Panc1 (cell line): ENCODE data around the gene GPC3. TPM values are rescaled to one million over a fixed set of nuclear protein-coding genes. Genes with fewer than 3 reads are reported as not detected.

Source experiments
- ATAC-seq: fragments of 200-7000 bp; cut with Tn5 transposase; 2 replicates; pipeline ENCODE4 v1.9.1; 2020; ENCODE audit warnings: mild to moderate bottlenecking, moderate library complexity
- BruUV-seq: library from RNA; stranded (reverse); fragments of 400-500 nt; replicated peaks from 2 replicates; lab custom pipeline; 2021; lab: Mats Ljungman, UMichigan
- CTCF ChIA-PET: fragments of 300-600 bp; sonication (Branson Sonifier 250); formaldehyde crosslinking; loops from one replicate; lab custom pipeline; 2022; ENCODE audit warnings: antibody characterized with exemption; lab: Charles Lee
- POLR2A ChIA-PET: fragments of 300-600 bp; sonication (Branson Sonifier 250); formaldehyde crosslinking; loops from one replicate; lab custom pipeline; 2022; ENCODE audit warnings: antibody characterized with exemption; lab: Charles Lee
- DNase-seq: peaks from one replicate; pipeline ENCODE4 v3.0.0-alpha.2; 2010; ENCODE audit warnings: low read depth, low spot score
- H3K27ac ChIP-seq: 2 replicates; pipeline ENCODE4 v1.5.1; 2011; ENCODE audit warnings: mild to moderate bottlenecking, low read length, inconsistent platforms
- H3K27me3 ChIP-seq: fragments of 200-500 bp; sonication (Bioruptor generic); 2 replicates; pipeline ENCODE4 v1.6.0; 2014; ENCODE audit warnings: low read length, inconsistent platforms; ENCODE audit not compliant: control insufficient read depth, insufficient read depth
- H3K36me3 ChIP-seq: fragments of 200-500 bp; sonication (Bioruptor generic); 2 replicates; pipeline ENCODE4 v1.5.1; 2014; ENCODE audit warnings: inconsistent platforms, mild to moderate bottlenecking, low read length, moderate library complexity; ENCODE audit not compliant: control insufficient read depth, insufficient read depth
- H3K4me1 ChIP-seq: 2 replicates; pipeline ENCODE4 v1.5.1; 2011; ENCODE audit warnings: inconsistent platforms, mild to moderate bottlenecking, low read length, moderate library complexity; ENCODE audit not compliant: control insufficient read depth, insufficient read depth
- H3K4me3 ChIP-seq, 2 experiments: 2 replicates each; pipeline ENCODE4 v1.5.1; 2011 to 2012; ENCODE audit warnings: low read depth in 2 of 2, low read length in 2 of 2, mild to moderate bottlenecking in 2 of 2, inconsistent platforms in 1 of 2, moderate library complexity in 1 of 2
- H3K9me3 ChIP-seq: fragments of 200-500 bp; sonication (Bioruptor generic); 2 replicates; pipeline ENCODE4 v1.5.1; 2014; ENCODE audit warnings: low read depth, mild to moderate bottlenecking, inconsistent platforms, low read length, moderate library complexity; ENCODE audit not compliant: control insufficient read depth, insufficient read depth
- POLR2AphosphoS5 ChIP-seq: IDR thresholded peaks from 2 replicates; pipeline ENCODE4 v1.6.1; 2012; ENCODE audit warnings: mild to moderate bottlenecking, low read depth, low read length, moderate library complexity
- SIN3A ChIP-seq: IDR thresholded peaks from 2 replicates; pipeline ENCODE4 v1.6.1; 2012; ENCODE audit warnings: low read depth, mild to moderate bottlenecking, low read length, moderate library complexity, borderline replicate concordance; ENCODE audit not compliant: insufficient read depth
- TCF7L2 ChIP-seq: IDR thresholded peaks from 2 replicates; pipeline ENCODE4 v1.6.1; 2011; ENCODE audit warnings: mild to moderate bottlenecking, low read depth, low read length, inconsistent platforms
- in situ Hi-C: cut with HindIII; loops from 2 replicates; pipeline ENCODE4 v1.10.0; 2016; ENCODE audit warnings: low sequenced_read_pairs, low pct_unique_long_range_greater_than_20kb
- intact Hi-C: fragments of 100-400 bp; cut with micrococcal nuclease; formaldehyde crosslinking; loops from one replicate; pipeline ENCODE4 v1.10.0; 2022; ENCODE audit not compliant: unreplicated experiment
- total RNA-seq: library from RNA; stranded (reverse); gene quantifications from one replicate; pipeline ENCODE4 v1.2.1, GENCODE V29; 2021; ENCODE audit not compliant: unreplicated experiment
- TF ChIP-seq, protein P1 (sequence below): fragments of 450-650 bp; IDR thresholded peaks from 2 replicates; pipeline ENCODE4 v1.5.1; 2017; ENCODE audit warnings: mild to moderate bottlenecking
- TF ChIP-seq, protein P2 (sequence below), 2 experiments: IDR thresholded peaks; 2 replicates each; pipeline ENCODE4 v1.6.1; 2011 to 2012; ENCODE audit warnings: low read depth in 2 of 2, control low read depth in 1 of 2, low read length in 1 of 2, mild to moderate bottlenecking in 1 of 2, moderate library complexity in 1 of 2; ENCODE audit not compliant: insufficient read depth in 1 of 2

The GPC3 gene
- total RNA-seq, 1 experiment from 2014 or later, result 0.95 TPM

DNA sequence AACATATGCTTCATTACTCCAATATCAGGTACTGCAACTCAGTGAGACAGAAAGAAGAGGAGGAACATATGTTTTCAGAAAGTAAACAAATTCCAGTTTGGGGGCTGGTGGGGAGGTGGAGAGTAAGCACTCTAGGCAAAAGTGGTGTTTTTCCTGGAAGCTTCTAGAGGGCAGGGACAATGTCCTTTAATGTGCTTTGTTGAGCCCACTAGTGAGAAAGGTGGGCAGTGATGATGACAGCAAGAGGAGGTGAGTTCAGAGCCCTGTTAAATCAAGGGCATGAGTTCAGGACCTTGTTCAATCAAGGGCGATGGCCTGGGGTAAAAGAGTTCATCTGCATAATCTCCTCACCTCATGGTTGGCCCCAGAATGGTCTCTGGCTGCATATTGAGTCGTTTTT, 38.4 kb downstream of the GPC3 start:
- H3K4me1 ChIP-seq, result no peaks in the 10 kb centered on the region
- ChIA-PET POLR2A (no interaction called here), CTCF (interaction anchor here (0.6 kb wide), 1 partner anchor 155 kb away, joined by 5 read pairs; no protein-coding TSS in a partner anchor)
- no peak for TF ChIP-seq POLR2AphosphoS5
- TF ChIP-seq, protein P1, sequence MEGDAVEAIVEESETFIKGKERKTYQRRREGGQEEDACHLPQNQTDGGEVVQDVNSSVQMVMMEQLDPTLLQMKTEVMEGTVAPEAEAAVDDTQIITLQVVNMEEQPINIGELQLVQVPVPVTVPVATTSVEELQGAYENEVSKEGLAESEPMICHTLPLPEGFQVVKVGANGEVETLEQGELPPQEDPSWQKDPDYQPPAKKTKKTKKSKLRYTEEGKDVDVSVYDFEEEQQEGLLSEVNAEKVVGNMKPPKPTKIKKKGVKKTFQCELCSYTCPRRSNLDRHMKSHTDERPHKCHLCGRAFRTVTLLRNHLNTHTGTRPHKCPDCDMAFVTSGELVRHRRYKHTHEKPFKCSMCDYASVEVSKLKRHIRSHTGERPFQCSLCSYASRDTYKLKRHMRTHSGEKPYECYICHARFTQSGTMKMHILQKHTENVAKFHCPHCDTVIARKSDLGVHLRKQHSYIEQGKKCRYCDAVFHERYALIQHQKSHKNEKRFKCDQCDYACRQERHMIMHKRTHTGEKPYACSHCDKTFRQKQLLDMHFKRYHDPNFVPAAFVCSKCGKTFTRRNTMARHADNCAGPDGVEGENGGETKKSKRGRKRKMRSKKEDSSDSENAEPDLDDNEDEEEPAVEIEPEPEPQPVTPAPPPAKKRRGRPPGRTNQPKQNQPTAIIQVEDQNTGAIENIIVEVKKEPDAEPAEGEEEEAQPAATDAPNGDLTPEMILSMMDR, result no peak
- TF ChIP-seq, protein P2, sequence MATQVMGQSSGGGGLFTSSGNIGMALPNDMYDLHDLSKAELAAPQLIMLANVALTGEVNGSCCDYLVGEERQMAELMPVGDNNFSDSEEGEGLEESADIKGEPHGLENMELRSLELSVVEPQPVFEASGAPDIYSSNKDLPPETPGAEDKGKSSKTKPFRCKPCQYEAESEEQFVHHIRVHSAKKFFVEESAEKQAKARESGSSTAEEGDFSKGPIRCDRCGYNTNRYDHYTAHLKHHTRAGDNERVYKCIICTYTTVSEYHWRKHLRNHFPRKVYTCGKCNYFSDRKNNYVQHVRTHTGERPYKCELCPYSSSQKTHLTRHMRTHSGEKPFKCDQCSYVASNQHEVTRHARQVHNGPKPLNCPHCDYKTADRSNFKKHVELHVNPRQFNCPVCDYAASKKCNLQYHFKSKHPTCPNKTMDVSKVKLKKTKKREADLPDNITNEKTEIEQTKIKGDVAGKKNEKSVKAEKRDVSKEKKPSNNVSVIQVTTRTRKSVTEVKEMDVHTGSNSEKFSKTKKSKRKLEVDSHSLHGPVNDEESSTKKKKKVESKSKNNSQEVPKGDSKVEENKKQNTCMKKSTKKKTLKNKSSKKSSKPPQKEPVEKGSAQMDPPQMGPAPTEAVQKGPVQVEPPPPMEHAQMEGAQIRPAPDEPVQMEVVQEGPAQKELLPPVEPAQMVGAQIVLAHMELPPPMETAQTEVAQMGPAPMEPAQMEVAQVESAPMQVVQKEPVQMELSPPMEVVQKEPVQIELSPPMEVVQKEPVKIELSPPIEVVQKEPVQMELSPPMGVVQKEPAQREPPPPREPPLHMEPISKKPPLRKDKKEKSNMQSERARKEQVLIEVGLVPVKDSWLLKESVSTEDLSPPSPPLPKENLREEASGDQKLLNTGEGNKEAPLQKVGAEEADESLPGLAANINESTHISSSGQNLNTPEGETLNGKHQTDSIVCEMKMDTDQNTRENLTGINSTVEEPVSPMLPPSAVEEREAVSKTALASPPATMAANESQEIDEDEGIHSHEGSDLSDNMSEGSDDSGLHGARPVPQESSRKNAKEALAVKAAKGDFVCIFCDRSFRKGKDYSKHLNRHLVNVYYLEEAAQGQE (IDR thresholded peaks at IDR 0.05; ENCODE audit: insufficient read depth in 1 of 2, low read depth in 2 of 2, low read length in 1 of 2), result no peak
- no peak for TF ChIP-seq SIN3A
- no peak for TF ChIP-seq TCF7L2
- no TSS peak for BruUV-seq
- H3K36me3 ChIP-seq, result no peaks in the 10 kb centered on the region
- intact Hi-C loops, result no loop called here
- ATAC-seq (no peak), DNase-seq (no peak)
- no peak overlapping the region for H3K4me3 ChIP-seq
- H3K27me3 ChIP-seq, result peaks cover 6% of the 10 kb centered on the region
- no peaks in the 10 kb centered on the region for H3K9me3 ChIP-seq
- H3K27ac ChIP-seq, result no peak overlapping the region
- in situ Hi-C loops, result no loop called here

DNA sequence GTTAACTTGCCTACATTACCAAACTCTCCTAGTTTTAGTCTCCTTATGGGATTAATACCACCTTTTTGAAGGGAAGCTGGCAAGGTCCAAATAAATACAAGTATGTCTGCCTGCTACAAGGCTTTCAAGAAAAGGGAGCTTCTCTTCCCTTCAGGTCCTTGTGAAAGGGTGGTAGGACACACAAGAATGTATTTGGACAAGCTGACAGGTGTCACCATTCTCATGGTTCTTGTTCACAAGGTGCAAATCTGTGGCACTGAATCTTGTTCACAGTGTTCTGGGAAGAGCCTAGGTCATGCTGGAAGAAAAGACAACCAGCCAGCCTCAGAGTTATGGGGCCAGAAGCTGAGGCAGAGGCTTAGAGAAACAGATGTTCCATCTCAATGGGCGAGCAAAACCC, 41.9 kb downstream of the GPC3 start:
- in situ Hi-C loops, result no loop called here
- Histone ChIP-seq H3K27ac (no peak overlapping the region), H3K4me3 (no peak overlapping the region), H3K36me3 (no peaks in the 10 kb centered on the region), H3K4me1 (no peaks in the 10 kb centered on the region), H3K9me3 (no peaks in the 10 kb centered on the region), H3K27me3 (peaks cover 2% of the 10 kb centered on the region)
- intact Hi-C loops, result no loop called here
- DNase-seq (no peak), ATAC-seq (no peak)
- CTCF ChIA-PET, result interaction anchor here (0.7 kb wide), 1 partner anchor 83 kb away, joined by 3 read pairs; no protein-coding TSS in a partner anchor
- POLR2A ChIA-PET, result no interaction called here
- TF ChIP-seq POLR2AphosphoS5 (no peak), SIN3A (no peak), TCF7L2 (no peak)
- TF ChIP-seq, protein P2 (IDR thresholded peaks at IDR 0.05; ENCODE audit: insufficient read depth in 1 of 2, low read depth in 2 of 2, low read length in 1 of 2), result no peak
- TF ChIP-seq, protein P1, result no peak
- no TSS peak for BruUV-seq
